Activated effector memory CD4-positive, alpha-beta T cell treated with Interleukin-2 at 50 U/mL for 16 hours (primary cell): ENCODE measurements around the gene TCP10L.
"Not testable (repeated sequence)": the region's sequence is repeated elsewhere in the genome, so short reads cannot be mapped to it uniquely, and the experiment has no call there.

Experiments
- DNase-seq: peaks from one replicate; pipeline ENCODE4 v3.0.0-alpha.2; 2020

TCP10L gene, protein sequence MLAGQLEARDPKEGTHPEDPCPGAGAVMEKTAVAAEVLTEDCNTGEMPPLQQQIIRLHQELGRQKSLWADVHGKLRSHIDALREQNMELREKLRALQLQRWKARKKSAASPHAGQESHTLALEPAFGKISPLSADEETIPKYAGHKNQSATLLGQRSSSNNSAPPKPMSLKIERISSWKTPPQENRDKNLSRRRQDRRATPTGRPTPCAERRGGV

DNA sequence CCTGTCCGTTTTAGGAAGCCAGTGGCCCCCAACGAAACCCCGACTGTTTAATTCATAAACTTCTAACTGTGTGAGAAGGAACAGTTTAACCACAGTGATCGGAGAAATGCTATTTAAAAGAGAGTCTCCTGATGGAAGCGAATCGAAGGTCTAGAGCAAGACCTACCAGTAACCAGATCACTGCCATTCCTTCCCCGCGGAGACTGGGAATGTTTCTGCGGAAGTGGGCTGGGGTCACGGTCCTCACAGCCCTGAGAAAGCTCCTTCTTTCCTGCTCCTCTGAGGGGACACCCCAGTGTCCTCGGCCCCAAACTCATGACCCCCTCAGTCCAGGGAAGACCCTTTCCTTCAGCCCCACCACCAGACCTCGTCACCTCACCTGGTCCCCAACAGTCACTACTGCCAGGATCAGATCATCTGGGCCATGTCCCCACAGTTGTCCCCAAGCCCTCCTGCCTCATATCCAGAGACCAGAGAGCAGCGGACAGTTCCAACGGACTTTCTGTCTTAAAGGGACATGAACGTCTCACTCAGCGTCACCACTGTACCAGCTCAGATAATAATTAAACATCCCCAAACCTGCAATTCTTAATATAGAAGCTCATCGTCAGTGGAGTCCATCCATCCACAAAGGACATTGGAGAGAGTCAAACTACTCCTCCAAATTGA lies at the start of gene TCP10L:
TSS of gene TCP10L (minus strand) at position 482 of the 669 bp plus-strand sequence. CDS start 1,219 bp downstream, outside the sequence.
- no peak for DNase-seq

DNA sequence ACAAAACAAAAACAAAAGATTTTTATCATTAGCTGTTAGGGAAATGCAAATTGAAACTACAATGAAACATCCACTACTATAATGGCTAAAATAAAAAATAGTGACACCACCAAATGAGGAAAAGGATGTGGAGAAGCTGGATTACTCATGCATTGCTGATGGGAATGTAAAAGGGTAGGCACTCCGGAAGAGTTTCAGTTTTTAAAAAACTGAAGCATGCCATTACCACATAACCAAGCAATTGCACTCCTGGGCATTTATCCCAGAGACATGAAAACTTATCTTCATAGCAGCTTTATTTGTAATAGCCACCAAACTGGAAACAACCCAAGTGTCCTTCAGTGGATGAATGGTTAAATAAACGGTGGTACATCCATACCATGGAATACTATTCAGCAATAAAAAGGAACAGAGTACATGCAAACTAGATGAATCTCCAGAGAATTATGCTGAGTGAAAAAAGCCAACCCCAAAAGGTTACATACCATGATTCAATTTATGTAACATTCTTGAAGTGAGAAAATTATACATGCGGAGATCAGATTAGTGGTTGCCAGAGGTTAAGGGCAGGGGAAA lies 41.4 kb upstream of the TCP10L start:
- DNase-seq = no peak

DNA sequence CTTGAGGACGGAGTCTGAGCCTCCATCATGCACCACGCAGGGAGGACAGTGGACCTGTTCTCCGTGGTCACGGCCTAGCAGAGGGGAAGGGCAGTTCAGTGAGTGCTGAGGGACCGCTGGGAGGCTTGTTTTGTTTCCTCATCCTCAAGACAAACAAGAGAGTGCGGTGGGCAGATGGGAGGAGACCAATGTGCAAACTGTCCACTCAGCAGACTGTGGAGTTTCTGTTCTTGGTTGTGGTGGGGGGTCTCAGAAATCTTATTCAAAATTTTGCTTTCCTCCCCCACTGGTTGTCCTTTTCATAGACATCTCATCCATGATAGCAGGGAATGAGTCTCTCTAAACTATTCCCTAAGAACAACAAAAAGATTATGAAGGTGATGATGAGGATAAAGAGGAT lies 32.9 kb upstream of the TCP10L start:
- DNase-seq = not testable (repeated sequence)

DNA sequence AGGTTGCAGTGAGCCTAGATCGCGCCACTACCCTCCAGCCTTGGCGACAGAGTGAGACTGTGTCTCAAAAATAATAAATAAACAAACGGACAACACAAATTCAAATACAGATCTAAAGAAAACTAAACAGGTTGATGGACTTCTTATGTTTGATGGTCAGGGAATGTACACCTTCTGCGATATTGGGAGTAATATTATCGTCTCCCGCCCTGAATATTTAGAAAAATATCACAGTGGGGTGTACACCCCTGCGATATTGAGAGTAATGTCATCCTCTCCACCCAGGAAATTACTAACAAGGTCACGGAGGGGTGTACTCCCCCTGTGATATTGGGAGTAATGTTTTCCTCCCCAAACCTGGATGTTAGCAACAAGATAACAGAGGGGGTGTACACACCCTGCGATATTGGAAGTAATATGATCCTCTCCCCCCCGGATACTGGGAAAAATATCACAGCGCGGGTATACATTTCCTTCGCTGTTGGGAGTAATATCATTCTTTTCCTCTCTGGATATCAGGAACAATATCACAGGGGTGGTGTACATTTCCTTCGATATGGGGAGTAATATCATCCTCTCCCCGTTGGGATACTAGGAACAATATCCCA lies 28.2 kb upstream of the TCP10L start:
- no peak for DNase-seq

DNA sequence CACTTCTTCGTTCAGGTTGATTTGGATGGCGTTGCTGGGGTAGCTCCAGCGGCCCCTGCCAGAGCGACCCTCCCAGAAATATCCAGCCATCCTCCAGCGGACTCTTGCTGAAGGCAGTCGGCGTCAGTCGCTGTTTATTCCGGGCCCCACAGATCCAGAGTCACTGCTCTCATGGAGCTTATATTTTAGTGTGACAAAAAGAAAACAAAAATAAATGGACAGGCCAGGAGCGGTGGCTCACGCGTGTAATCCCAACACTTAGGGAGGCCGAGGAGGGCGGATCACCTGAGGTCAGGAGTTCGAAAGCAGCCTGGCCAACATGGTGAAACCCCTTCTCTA lies 27.6 kb upstream of the TCP10L start:
- no peak for DNase-seq

DNA sequence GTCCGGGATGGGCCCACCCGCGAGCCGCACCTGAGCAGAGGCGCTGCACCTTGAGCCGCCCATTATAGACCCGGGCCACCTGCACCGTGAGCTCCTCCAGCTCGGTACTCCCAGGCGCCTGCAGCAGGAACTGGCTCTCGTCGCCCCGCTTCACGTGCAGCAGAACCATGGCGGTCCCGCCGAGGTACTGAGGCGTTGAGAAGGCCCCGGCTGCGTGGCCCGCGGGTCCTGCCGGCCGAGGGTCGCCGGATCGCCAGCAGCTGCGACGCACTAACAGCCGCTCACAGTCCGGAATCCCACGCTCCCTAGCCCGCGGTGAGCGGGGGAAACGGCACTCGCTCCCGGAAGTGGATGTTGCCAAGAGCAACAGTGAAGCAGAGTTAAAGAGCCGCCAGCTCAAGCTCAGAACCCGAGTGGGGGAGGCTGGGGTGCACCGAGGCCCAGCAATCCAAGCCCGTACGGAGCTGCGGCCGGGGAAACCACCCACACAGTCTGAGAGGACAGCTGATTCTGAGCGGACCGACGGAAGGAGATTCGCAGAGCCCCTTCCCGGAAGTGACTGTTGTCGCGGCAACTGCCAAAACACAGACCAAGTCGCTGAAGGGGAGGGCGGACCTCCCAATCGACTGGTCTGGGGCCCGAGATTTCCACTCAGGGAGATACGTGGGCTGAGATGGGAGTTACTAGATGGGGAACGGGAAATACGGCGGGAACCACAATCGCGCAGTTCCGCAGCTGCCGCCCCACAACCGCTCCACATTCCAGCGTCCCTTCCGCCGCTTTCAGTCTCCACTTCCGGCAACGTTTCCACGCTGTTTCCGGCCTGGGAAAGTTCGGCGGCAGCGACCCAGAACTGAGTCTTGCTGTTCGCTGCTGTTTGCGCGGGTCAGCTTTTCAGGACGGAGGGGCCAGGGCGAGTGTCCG lies 27.0 kb upstream of the TCP10L start, which contains the start of gene CFAP298:
TSS of gene CFAP298 (minus strand) at position 303 of the 924 bp plus-strand sequence. CDS start at position 169, 134 bp downstream.
- peak; percentile 81 for DNase-seq

DNA sequence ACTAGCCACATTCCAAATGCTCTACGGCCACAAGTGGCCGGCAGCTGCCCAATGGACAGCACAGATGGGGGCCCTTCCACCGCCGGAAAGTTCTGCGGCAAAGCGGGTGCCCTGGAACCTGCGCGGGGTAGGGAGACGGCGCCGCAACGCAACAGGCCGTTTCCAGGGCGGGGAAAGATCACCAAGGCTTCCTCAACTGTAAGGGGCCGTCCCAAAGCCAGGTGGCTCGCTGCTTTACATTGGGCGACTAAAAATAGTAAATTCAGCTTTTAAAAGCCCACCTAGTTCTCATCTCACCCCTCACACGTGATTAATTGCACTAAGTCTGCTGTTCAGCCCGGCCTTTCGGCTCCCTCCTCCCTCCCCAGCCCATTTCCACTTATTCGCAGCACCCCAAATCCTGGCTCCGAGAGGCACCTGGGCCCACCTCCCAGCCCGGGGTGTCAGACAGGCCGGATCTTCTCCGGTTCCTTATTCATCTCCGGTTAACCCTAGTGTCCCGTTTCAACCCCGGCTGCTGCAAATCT lies 26.2 kb upstream of the TCP10L start:
- no peak for DNase-seq

DNA sequence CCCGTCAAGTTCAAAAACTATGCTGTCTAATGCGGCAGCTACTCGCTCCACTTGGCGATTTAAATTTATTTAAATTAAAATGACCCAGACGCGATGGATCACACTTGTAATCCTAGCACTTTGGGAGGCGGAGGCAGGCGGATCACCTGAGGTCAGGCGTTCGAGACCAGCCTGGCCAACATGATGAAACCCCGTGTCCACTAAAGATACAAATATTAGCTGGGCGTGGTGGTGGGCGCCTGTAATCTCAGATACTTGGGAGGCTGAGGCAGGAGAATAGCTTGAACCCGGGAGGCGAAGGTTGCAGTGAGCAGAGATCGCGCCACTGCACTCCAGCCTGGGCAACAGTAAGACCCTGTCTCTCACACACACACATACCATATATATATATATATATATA lies 25.6 kb upstream of the TCP10L start:
- DNase-seq = not testable (repeated sequence)

DNA sequence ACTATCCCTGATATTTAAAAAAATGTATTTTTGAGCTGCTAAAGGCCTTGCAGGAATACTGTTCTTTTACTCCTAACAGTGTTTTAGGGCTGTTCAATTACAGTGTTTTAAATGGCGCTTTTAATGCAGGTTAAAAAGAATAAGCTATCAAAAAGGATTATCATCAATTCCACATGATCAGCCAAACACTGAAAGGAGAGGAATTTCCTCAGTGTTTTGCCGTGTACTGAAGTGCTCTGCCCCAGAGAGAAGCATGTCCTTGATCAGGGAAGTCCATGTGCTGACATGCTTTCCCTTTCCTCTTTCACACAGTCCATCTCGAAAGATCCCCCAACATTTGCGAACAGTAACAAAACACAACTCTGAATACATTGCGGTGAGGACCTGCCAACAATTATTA lies 23.5 kb upstream of the TCP10L start:
- DNase-seq = no peak

DNA sequence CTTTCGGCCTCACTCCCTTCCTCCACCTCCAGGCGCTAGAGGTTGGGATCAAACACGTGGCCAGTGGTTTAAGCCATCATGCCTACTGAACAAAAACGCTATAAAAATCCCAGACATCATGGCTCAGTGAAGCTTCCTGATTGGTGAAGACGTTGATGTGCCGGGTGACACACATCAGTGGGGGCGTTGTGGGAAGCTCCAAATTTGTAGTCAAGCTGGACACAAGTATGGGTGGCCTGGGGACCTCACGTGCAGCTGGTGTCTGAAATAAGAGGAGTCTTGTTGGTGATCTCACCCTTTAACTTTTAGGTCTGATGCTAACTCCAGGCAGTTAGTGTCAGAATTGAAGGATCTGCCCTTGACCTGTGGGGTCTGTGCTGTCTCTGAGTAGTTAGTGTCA lies 20.1 kb upstream of the TCP10L start:
- DNase-seq = no peak

DNA sequence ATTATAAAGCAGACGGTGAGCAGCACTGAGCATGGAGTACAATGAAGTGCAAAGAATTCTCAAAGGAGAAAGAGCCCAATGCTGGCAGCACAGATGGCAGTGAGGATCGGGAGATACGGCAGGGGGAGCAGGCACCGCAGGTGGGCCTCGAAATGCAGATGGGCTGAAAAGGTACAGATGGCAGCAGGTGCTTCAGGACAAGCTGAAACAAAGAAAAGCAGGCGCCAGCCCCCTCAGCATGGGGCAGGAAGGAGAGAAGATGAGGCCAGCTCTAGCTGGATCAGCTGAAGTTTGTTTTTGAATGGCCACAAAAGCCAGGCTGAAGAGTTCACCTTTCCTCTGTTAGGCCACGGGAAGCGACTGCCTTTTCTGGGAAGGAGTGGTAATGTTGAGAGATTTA lies 19.1 kb upstream of the TCP10L start:
- no peak for DNase-seq

DNA sequence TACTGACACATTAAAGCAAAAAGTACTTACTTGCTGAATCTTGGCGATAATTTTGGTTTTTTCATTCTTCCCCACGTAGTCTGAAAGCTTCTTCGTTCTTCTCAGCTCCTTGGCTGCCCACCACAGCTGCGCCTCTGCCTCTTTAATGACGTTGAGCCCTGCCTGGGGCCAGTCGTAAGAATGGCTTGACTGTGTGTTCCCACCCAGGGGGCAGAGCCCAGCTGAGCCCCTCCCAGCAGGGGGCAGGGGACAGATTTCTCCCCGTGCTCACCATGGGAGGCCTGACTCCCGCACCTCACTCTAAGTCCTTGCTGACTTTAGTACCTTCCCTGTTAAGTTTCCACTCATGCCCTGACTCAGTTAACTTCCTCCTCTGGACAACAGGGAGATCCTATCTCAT lies 17.8 kb upstream of the TCP10L start:
- DNase-seq = no peak

DNA sequence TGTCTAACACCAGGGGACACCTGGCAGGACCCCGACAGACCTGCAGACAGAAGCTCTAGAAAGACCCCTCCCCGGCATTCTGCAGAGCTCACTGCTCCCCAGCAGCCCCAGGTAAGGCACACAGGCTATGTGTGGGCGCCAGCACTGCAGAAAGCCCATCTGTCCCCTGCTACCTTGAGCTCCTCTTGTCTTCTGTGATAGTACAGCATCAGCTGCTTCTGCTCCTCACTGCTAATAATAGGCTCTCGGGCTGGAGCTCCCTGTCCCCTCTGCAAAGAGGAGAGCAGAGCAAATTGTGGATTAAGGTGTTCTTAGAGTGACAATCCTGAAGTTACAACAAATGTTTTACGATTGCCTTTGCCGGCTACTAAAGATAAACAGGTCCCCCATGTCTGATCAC lies 16.8 kb upstream of the TCP10L start:
- DNase-seq = no peak

DNA sequence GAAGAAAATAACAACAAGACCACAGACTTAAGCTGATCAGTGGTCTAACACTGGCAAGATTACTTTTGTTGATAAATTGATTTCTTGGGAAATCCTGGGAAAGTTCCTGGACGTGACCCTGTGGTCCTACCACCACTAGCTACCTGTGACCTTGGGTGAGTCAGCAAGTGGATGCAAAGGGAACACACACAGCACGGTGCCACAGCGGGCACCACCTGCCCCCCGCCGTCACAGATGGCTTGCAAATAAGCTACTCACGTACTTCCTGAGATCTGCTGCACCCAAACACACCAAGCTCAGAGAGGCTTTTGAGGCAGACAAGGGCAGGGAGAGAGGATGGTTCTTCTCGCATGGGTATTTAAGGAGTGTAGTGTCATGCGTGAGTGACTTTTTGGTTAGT lies 14.2 kb upstream of the TCP10L start:
- no peak for DNase-seq

DNA sequence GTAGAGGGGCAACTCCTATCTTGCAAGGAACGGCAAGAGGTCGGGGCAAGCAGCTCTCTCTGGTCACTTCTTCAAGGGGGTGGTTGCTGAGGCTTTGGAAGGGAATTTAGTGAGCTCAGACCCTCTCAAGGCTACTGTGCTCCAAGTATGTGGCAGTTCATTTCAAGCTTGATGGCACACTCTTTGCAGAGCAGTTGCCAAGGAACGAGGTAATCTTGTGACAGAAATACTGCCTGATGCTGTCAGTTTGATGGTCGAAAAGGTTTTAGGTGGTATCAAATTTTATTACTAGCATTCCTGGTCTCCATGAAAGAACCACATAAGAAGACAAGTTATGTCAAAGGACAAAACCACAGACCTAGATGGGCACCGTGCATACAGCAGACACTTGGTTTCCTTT lies 13.8 kb upstream of the TCP10L start:
- no peak for DNase-seq

DNA sequence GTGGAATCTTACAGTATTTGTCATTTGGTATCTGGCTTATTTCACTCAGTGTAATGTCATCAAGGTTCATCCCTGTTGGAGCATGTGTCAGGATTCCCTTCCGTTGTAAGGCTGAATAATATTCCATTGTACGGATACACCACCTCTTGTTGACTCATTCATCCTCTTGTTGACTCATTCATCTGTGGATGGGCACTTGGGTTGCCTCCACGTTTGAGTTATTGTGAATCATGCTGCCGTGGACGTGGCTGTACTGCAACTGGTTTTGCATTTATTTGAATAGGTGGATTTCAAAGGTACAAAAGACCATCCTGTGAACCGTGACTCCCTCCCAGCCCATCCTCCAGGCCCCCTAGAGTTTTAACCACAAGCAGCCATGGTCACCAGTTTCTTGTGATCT lies 11.9 kb upstream of the TCP10L start:
- no peak for DNase-seq

DNA sequence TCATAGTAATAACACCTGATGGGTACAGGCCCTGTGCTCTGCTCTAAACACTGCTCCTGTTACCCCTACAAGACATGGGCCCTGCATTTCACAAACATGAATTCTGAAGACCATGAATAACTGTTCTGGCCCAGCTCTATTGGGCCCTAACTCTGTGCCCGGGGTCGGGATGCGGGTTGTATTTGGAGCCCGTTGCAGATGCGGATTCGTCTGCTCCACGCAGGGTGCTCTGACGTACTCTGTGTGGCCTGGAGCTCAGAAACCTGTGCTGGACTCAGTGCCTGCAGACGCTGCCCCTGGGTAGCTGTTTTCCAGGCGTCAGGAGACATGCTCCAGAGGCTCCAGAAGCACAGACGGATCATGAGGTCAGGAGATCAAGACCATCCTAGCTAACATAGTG lies 10.1 kb upstream of the TCP10L start:
- DNase-seq = no peak

DNA sequence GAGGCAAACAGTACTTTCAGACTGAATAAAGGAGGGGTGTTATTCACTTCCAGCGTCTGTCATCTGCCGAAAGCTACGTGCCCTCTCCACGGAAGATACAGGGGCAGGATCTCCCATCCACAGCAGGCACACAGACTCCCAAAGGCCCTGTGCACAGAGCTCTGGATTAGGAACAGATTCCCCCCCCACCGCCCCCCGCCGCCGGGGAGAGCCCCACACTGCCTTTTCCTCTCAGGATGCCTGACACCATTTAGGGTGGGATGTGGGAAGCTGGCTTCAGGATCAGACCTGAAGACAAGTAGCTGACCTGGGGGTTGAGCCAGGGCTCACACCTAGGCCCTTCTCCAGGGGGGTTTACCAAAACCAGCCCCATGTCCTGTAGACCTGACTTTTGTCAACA lies 8.4 kb upstream of the TCP10L start:
- no peak for DNase-seq

DNA sequence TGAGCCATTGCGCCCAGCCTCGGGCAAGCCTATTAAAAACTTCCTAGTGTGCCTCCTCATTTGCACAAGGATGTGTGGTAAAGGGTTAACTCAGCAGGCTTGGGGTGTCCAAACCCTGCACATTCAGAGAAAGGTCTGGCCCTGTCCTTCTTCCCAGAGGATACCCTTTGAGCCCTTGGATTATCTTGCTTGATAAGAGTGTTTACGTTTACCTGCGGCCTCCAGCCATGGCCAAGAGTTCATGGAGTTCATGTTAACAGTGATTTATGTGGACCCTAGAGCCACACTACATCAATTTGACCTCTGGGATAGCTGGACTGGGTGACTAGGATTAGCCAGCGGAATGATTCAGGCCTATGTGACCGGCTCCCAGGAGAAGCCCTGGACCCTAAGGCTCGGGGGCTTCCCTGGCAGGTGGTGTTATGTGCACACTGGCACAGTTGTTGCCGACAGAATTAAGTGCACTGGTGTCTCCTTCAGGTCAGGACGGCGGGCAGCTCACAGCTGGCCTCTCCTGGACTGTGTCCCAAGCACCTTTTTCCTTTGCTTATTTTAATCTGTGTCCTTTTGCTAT lies 7.7 kb upstream of the TCP10L start:
- no peak for DNase-seq

DNA sequence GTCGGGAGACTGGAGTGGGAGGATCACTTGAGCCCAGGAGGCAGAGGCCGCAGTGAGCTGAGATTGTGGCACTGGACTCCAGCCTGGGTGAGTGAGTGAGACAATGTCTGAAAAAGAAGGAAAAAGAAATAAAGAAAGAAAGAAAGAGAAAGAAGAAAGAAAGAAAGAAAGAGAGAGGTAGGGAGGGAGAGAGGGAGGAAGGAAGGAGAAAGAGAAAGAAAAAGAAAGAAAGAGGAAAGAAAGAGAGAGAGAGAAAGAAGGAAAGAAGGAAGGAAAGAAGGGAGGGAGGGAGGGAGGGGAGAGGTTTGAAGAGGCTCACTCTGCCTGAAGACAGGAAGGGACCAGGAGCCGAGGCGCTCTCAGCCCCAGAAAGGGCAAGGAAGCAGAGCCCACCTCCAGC lies 4.8 kb upstream of the TCP10L start:
- DNase-seq = no peak

DNA sequence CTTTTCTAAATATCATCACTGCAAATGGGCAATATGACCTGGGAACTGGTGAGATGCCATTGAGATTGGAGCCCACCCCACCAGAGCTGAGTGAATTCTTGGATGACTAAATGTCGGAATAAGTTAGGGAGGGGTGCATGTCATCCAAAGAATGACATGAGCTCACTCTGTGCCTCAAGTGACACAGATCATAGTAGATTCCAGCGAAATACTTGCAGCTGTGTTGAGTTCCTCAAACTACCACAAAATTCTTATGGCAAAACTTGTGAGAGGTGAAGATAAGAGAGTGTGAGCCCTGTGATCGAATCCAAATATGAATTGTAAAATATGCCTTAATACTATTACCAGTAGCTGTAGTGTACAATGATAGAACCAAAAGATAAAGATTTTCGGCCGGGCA lies 2.3 kb upstream of the TCP10L start:
- no peak for DNase-seq

DNA sequence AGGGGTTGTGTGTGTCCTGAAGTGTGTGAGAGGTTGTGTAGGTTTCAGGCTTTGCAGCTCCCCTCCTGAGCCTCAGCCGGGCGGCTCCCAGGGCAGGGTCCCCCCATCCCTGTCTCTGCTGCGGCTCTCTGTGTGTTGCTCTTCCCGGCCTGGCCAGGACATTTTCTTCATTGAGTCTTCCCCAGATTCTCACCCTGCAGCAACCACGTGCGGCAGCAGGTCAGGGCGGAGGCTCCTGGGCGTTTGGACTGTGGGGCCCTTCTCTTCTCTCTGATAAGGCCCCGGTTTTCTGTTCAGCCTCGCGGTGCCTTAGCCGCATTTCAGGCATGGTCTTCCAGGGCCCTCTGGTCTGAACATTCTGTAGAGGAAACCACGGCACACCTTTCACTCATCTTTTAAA lies 1.8 kb upstream of the TCP10L start:
- DNase-seq = no peak
